Activated CD8-positive, alpha-beta memory T cell treated with anti-CD3 and anti-CD28 coated beads, Interleukin-2, amount 10 ng/mL, durations not matched to agents 7 days and 5 days (primary cell): ENCODE results near the gene CAMTA1. TPM values are rescaled to one million over a fixed set of nuclear protein-coding genes. Genes with fewer than 3 reads are reported as not detected.

Source experiments
- ATAC-seq: fragments of 150-1000 bp; cut with Tn5 transposase; one replicate; pipeline ENCODE4 v1.10.0; 2021; ENCODE audit warnings: moderate library complexity
- CTCF ChIA-PET: fragments of 350-600 bp; sonication (Branson Sonifier 250); formaldehyde crosslinking; loops from one replicate; lab custom pipeline; 2021; ENCODE audit warnings: antibody characterized with exemption; lab: Charles Lee
- DNase-seq: peaks from one replicate; pipeline ENCODE4 v3.0.0-alpha.2; 2020
- H3K27ac Mint-ChIP-seq: one replicate; pipeline ENCODE4 v1.8.0; 2021; ENCODE audit warnings: mild to moderate bottlenecking, mixed read lengths
- H3K27me3 Mint-ChIP-seq: one replicate; pipeline ENCODE4 v1.8.0; 2021; ENCODE audit warnings: mixed read lengths
- H3K36me3 Mint-ChIP-seq: one replicate; pipeline ENCODE4 v1.8.0; 2021; ENCODE audit warnings: mild to moderate bottlenecking, mixed read lengths
- H3K4me1 Mint-ChIP-seq: one replicate; pipeline ENCODE4 v1.8.0; 2021; ENCODE audit warnings: mixed read lengths
- H3K4me3 Mint-ChIP-seq: one replicate; pipeline ENCODE4 v1.8.0; 2021; ENCODE audit warnings: mild to moderate bottlenecking, moderate library complexity, mixed read lengths
- H3K9me3 Mint-ChIP-seq: one replicate; pipeline ENCODE4 v1.8.0; 2022; ENCODE audit warnings: low read depth, mixed read lengths
- total RNA-seq, 2 experiments: library from RNA; stranded (reverse); gene quantifications; one replicate each; pipeline ENCODE4 v1.2.3, GENCODE V29; 2021

Gene CAMTA1
- total RNA-seq, 2 experiments from 2014 or later = 42.8 to 43.2 TPM

DNA sequence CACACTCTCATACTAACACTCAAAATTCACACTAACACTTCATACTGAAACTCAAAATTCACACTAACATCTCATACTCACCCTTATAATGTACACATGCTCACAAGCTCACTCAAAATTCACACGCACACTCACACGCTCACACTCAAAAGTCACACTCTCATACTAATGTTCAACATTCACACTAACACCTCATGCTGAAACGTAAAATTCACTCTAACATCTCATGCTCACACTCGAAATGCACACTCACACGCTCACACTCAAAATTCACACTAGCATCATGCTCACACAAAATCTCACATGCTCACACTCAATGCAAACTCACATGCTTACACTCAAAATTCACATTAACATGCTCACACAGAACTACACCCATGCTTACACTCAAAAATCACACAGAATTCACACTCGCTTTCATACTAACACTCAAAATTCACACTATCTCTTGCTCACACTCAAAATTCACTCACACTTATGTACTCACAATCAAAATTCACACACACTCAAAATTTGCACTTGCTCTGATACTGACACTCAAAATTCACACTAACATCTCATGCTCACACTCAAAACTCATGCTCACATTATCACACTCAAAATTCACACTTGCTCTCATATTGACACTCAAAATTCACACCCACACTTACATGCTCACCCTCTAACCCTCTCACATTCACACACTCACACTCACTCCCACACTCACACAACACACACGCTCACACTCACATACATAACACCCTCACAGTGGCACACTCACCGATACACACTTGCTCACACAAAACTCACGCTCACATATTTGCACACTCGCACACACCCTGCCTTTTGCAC is 721.4 kb downstream of the CAMTA1 start:
- no peak overlapping the region for H3K4me3 Mint-ChIP-seq
- H3K9me3 Mint-ChIP-seq = no peaks in the 10 kb centered on the region
- no peak overlapping the region for H3K27ac Mint-ChIP-seq
- ATAC-seq (no peak), DNase-seq (no peak)
- H3K4me1 Mint-ChIP-seq = no peaks in the 10 kb centered on the region
- CTCF ChIA-PET = no interaction called here
- no peaks in the 10 kb centered on the region for H3K36me3 Mint-ChIP-seq
- no peaks in the 10 kb centered on the region for H3K27me3 Mint-ChIP-seq

DNA sequence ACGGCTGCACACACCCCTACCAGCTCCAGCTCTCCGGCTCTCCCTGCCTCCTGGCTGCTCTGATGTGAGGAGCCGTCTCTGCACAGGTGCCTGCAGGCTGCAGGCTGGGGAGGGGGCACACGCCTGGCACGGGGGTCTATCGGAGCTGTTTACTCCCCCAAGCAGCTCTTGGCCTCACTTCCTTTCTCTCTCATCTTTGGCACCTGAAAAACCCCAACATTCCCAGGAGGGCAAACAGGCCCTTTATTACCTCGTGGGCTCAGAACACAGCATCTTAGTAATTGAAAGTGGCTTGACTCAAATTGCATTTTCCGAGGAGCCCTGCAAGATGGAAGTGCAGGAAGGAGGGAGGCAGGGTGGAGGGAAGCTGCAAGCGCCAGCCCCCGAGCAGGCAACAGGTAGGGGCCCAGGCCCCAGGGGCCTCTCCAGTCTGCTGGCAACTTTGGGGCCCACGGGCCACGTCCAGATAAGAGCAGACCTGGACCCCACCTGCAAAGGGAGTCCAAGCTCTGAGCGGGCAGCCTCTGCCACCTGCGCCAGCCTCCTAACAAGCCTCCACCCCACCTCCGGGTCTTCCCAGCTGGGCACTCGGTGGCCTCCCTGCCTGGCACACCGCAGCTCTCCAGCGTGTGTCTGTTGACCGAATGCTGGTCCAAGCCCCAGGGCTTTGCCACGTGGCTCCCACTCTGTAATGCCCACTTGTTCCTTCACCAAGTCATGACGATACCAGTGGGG is 722.2 kb downstream of the CAMTA1 start:
- Mint-ChIP-seq H3K9me3 (no peaks in the 10 kb centered on the region), H3K27ac (no peak overlapping the region), H3K4me3 (no peak overlapping the region), H3K4me1 (no peaks in the 10 kb centered on the region), H3K36me3 (no peaks in the 10 kb centered on the region), H3K27me3 (no peaks in the 10 kb centered on the region)
- ATAC-seq (no peak), DNase-seq (no peak)
- CTCF ChIA-PET = no interaction called here

DNA sequence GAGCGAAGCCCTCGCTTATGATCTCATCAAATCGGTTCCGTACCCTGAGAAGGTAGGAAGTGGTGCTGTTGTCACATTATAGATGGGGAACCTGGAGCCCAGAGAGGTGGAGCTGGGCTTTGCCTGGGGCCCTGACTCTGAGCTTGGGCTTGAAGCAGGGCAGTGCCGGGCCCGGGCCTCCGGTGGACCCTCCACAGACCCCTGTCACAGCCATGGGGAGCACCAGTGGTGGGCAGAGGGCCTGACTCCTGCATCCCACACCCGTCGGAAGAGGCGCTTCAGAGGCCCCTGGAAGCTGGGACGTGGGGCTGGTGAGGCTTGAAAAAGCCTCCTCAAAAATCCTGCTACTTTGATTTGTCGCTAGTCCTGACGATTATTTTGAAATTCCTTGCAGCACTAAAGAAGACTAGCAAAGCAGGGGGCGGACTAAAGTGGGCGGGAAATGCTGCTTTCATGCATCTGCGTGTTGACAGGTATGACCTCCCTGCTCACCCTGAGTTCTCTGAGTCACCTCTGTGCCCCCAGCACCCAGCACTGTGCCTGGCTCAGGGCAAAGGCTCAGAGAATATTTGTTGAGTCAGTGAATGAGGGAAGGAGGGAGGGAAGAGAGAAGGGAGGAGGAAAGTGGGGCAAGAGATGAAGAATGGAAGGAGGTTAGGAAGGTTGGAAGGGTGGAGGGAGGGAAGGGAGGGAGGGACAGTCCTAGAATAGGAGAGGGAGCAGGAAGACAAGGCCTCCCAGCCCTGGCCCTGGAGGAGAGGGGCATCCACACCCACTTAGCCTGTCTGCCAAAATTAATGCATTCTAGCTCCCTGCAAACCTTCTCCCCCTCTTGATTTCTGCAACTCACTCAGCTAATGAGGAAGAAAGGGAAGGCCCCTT is 723.0 kb downstream of the CAMTA1 start:
- Mint-ChIP-seq H3K9me3 (no peaks in the 10 kb centered on the region), H3K4me1 (no peaks in the 10 kb centered on the region), H3K36me3 (no peaks in the 10 kb centered on the region), H3K4me3 (no peak overlapping the region), H3K27me3 (no peaks in the 10 kb centered on the region), H3K27ac (no peak overlapping the region)
- ATAC-seq = no peak
- no peak for DNase-seq
- CTCF ChIA-PET = no interaction called here

DNA sequence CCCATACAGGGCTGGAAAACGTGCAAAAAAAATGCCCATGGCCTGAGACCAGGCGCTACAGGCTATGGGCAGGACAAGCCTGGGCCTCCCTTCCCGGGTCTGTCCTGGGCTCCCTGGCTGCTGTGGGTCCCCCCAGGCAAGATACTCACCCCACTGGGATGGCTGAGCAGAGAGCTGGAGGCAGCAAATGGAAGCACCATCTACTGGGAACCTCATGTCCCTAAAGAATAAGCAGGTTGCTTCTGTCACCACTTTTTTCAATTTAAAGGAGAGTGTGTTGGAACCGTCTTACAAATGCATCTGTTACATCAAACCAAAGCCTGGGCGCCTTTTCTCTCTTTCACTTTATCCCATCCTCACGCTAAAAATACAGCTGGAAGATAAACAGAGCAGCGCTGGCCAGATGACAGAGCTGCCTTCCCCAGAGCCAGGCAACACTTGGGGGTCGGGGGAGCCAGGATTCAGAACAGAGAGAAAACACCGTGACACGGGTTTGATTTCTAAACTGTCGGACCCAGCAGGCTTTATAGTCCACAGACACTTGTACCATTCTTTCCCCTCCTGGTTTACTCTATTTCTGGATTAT is 723.8 kb downstream of the CAMTA1 start:
- DNase-seq (no peak), ATAC-seq (no peak)
- Mint-ChIP-seq H3K36me3 (no peaks in the 10 kb centered on the region), H3K27me3 (no peaks in the 10 kb centered on the region), H3K27ac (no peak overlapping the region), H3K4me1 (no peaks in the 10 kb centered on the region), H3K9me3 (no peaks in the 10 kb centered on the region), H3K4me3 (no peak overlapping the region)
- CTCF ChIA-PET = no interaction called here

DNA sequence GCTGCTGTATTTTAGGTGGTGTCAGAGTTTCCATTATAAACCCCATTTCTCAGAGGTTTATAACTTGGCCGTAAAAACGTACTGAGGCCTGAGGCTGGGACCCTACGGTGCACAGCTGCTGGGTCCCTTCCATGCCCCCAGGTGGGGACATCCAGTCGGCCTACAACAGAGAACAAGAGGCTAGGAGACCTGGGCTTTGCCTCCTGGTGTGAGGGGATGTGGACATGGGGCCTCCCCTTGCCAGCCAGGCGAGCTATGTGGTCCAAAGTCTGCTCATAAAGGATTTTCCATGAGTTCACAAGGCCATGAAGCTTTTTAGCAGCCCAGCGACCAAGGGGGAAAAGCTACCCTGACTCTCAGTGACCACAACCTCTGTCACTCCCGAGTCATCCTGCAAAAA is 724.3 kb downstream of the CAMTA1 start:
- no peaks in the 10 kb centered on the region for H3K9me3 Mint-ChIP-seq
- no peaks in the 10 kb centered on the region for H3K36me3 Mint-ChIP-seq
- no peaks in the 10 kb centered on the region for H3K4me1 Mint-ChIP-seq
- no peaks in the 10 kb centered on the region for H3K27me3 Mint-ChIP-seq
- DNase-seq = no peak
- H3K4me3 Mint-ChIP-seq = no peak overlapping the region
- CTCF ChIA-PET = no interaction called here
- no peak for ATAC-seq
- no peak overlapping the region for H3K27ac Mint-ChIP-seq

DNA sequence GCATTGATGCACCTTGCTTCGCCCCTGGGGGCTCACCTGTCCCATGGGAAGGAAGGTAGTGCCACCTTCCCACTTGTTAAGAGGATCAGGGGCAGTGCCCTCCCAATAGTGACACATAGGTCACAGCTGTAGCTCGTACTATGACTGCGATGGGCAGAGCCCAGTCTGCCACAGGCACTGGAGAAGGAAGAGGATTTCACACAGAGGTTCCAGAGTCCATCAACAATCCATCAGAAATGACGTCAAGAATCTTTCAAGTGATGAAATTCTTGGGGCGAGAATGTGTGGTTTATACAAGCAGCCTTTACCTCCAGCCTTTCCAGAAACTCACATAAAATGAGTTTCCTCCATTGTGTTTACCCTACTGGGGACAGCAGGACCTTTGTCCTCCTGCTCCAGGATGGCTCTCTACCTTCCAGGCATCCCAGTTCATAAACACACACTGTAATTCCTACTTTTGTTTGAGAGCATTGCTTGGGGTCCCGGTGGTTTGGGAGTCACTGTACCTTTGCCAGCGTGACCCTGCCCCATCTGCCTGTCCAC is 725.2 kb downstream of the CAMTA1 start:
- no peaks in the 10 kb centered on the region for H3K9me3 Mint-ChIP-seq
- no peak overlapping the region for H3K4me3 Mint-ChIP-seq
- H3K4me1 Mint-ChIP-seq = no peaks in the 10 kb centered on the region
- no peaks in the 10 kb centered on the region for H3K36me3 Mint-ChIP-seq
- DNase-seq (no peak), ATAC-seq (no peak)
- no peaks in the 10 kb centered on the region for H3K27me3 Mint-ChIP-seq
- CTCF ChIA-PET = no interaction called here
- no peak overlapping the region for H3K27ac Mint-ChIP-seq

DNA sequence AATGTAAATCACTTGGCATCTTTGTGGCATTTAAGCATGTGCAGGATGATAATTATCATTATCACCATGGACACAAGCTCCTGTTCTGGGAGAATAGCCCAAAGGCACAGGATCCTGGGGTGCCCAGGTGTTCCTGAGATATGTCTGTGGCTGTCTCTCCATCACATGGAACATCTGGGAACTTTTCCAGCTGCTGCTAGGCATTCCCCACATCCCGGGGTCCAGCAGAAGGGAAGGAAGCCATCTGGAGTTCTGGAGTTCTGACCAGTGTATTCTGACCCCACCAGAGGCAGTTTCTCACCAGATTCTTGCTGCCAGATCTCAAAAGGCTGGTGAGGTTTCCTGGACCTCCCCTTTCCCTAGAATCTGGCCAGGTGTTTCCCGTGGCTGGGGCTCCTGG is 726.1 kb downstream of the CAMTA1 start:
- Mint-ChIP-seq H3K27ac (no peak overlapping the region), H3K36me3 (no peaks in the 10 kb centered on the region), H3K4me3 (no peak overlapping the region), H3K9me3 (no peaks in the 10 kb centered on the region), H3K4me1 (no peaks in the 10 kb centered on the region), H3K27me3 (no peaks in the 10 kb centered on the region)
- DNase-seq (no peak), ATAC-seq (no peak)
- CTCF ChIA-PET = no interaction called here

DNA sequence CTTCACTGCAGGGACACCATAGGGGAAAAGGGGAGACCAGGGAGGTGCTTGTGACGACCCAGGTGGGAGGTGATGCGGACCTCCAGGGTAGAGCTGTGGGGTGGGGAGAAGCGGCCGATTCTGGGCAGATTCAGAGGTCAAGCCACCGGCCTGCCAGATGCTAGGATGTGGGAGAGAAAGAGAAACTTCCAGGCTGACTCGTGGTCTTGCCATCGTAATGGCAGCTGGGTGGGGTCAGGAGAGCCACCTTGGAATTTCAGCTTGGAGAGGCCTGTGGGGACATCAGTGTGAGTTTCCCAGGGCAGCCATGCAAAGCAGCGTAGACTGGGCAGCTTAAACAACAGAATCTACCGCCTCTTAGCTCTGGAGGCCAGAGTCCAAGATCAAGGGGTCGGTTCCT is 727.8 kb downstream of the CAMTA1 start:
- CTCF ChIA-PET = no interaction called here
- H3K9me3 Mint-ChIP-seq = no peaks in the 10 kb centered on the region
- H3K27me3 Mint-ChIP-seq = no peaks in the 10 kb centered on the region
- DNase-seq = no peak
- no peak overlapping the region for H3K4me3 Mint-ChIP-seq
- H3K27ac Mint-ChIP-seq = no peak overlapping the region
- H3K36me3 Mint-ChIP-seq = no peaks in the 10 kb centered on the region
- H3K4me1 Mint-ChIP-seq = no peaks in the 10 kb centered on the region
- no peak for ATAC-seq

DNA sequence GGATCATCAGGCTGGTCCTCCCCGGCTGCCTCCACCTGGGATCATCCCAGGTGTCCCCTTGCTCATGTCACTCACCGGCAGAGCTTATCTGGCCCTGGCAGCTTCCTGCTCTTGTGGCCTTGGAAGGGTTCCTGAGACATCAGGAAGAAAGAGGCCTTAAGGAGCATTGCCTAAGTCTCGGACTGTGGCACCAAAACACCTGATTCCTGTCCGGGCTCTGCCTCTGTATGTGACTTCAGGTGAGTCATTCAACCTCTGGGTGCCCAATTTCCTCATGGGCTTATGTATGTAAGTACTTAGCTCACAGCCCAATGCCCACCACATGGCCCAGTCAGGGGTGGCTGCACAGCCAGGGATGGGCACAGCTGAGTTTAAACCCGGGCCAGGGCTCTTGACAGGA is 729.9 kb downstream of the CAMTA1 start:
- H3K36me3 Mint-ChIP-seq = no peaks in the 10 kb centered on the region

DNA sequence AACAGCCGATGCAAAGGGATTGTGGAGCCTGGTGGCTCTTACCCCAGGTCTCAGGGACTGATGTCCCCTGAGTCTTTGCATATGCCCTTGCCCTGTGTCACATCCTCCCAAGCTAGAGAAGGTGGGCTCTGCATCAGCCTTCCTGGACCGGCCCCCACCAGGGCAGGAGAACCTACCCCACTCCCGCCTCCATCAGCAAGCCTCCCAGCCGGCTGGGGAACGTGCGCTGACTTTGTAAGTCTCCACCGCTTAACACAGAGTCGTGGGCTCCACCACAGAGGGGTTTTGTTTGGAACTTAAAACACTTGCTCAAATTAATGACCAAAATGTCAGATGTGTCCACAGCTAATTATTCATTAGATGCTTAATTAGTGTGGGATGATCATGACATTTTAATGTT is 730.6 kb downstream of the CAMTA1 start:
- no peaks in the 10 kb centered on the region for H3K4me1 Mint-ChIP-seq
- no peak overlapping the region for H3K27ac Mint-ChIP-seq
- no peak overlapping the region for H3K4me3 Mint-ChIP-seq
- DNase-seq (no peak), ATAC-seq (no peak)
- CTCF ChIA-PET = no interaction called here
- H3K36me3 Mint-ChIP-seq = no peaks in the 10 kb centered on the region
- no peaks in the 10 kb centered on the region for H3K27me3 Mint-ChIP-seq
- no peaks in the 10 kb centered on the region for H3K9me3 Mint-ChIP-seq

More for the DNA sequence above, 729.9 kb downstream of the CAMTA1 start:
- ATAC-seq (no peak), DNase-seq (no peak)
- Mint-ChIP-seq H3K27ac (no peak overlapping the region), H3K9me3 (no peaks in the 10 kb centered on the region), H3K27me3 (no peaks in the 10 kb centered on the region), H3K4me1 (no peaks in the 10 kb centered on the region), H3K4me3 (no peak overlapping the region)
- CTCF ChIA-PET = no interaction called here

DNA sequence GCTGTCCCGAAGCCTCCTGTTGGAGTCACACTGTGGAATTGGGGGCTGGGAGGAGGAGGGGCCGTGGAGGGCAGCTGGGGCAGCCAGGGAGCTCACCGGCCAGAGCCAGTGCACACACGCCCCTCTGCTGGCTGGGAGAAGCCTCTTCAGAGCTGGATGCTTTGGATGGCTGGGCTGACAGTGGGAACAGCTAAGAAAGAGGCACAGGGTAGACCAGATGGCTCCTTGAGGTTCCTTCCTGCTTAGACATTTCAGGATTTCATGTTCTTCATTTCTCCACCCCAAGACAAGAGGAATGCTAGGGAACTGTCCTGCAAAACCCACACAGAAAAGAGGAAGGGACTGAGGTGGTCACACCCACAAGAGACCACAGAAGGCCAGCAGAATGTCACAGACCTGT is 731.1 kb downstream of the CAMTA1 start:
- Mint-ChIP-seq H3K27me3 (no peaks in the 10 kb centered on the region), H3K36me3 (no peaks in the 10 kb centered on the region), H3K4me1 (no peaks in the 10 kb centered on the region), H3K9me3 (no peaks in the 10 kb centered on the region), H3K27ac (no peak overlapping the region), H3K4me3 (no peak overlapping the region)
- CTCF ChIA-PET = no interaction called here
- DNase-seq (no peak), ATAC-seq (no peak)

DNA sequence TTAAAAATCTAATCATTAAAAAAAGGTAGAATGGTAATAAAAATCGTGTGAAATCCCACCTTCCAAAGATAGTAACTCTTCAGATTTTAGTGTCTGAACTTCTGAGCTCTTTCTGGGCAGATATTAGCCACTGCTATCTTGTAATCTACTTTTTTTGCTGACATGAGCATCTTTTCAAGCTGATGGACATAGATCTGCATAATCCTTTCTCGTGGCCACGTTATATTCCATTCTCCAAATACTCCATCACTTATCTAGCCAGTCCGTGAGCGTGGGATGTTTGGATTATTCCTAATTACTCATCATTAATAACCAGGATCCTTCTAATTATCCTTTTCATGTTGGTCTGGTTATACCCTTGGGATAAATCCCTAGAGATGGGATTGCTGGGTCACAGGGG is 731.7 kb downstream of the CAMTA1 start:
- no peaks in the 10 kb centered on the region for H3K36me3 Mint-ChIP-seq
- CTCF ChIA-PET = no interaction called here
- ATAC-seq = no peak
- H3K4me3 Mint-ChIP-seq = no peak overlapping the region
- H3K9me3 Mint-ChIP-seq = no peaks in the 10 kb centered on the region
- no peaks in the 10 kb centered on the region for H3K4me1 Mint-ChIP-seq
- no peaks in the 10 kb centered on the region for H3K27me3 Mint-ChIP-seq
- no peak for DNase-seq
- no peak overlapping the region for H3K27ac Mint-ChIP-seq
